ENCODE results near the gene DIPK1B.

Gene DIPK1B

GRCh38 chr9:136695955-136696354, 16.4 kb upstream of the DIPK1B start:
- H3K27ac ChIP-seq (ENCODE audit: low read depth, low read length): no peak overlapping the region
- no peaks in the 10 kb centered on the region for H3K9me3 ChIP-seq (ENCODE audit: control insufficient read depth, insufficient read depth, low read length)
- no peaks in the 10 kb centered on the region for H3F3A ChIP-seq (ENCODE audit: control insufficient read depth, insufficient read depth)
- H3K4me3 ChIP-seq (ENCODE audit: low read length): no peak overlapping the region
- H4K20me1 ChIP-seq (ENCODE audit: control insufficient read depth, insufficient read depth, low read depth, low read length): no peaks in the 10 kb centered on the region
- no peak overlapping the region for H3K4me2 ChIP-seq (ENCODE audit: low read length)
- H3K9me2 ChIP-seq (replicated peaks; ENCODE audit: control insufficient read depth, low read length): no peaks in the 10 kb centered on the region
- no peak for TF ChIP-seq EZH2phosphoT487 (IDR thresholded peaks at IDR 0.05; ENCODE audit: borderline replicate concordance, low read length)
- TF ChIP-seq, protein P1, sequence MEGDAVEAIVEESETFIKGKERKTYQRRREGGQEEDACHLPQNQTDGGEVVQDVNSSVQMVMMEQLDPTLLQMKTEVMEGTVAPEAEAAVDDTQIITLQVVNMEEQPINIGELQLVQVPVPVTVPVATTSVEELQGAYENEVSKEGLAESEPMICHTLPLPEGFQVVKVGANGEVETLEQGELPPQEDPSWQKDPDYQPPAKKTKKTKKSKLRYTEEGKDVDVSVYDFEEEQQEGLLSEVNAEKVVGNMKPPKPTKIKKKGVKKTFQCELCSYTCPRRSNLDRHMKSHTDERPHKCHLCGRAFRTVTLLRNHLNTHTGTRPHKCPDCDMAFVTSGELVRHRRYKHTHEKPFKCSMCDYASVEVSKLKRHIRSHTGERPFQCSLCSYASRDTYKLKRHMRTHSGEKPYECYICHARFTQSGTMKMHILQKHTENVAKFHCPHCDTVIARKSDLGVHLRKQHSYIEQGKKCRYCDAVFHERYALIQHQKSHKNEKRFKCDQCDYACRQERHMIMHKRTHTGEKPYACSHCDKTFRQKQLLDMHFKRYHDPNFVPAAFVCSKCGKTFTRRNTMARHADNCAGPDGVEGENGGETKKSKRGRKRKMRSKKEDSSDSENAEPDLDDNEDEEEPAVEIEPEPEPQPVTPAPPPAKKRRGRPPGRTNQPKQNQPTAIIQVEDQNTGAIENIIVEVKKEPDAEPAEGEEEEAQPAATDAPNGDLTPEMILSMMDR (IDR thresholded peaks at IDR 0.05; ENCODE audit: low read depth, low read length, poor library complexity, severe bottlenecking): no peak
- H3K79me2 ChIP-seq (ENCODE audit: control insufficient read depth, low read length): no peaks in the 10 kb centered on the region
- peaks cover 26% of the 10 kb centered on the region for H3K27me3 ChIP-seq (ENCODE audit: control insufficient read depth, low read length)
- peaks cover 40% of the 10 kb centered on the region for H3K4me1 ChIP-seq (ENCODE audit: control insufficient read depth, low read length)
- no peaks in the 10 kb centered on the region for H3K36me3 ChIP-seq (ENCODE audit: control insufficient read depth, low read length)

- Histone ChIP-seq H3F3A (ENCODE audit: control insufficient read depth, insufficient read depth) (no peaks in the 10 kb centered on the region), H3K27ac (ENCODE audit: low read depth, low read length) (no peak overlapping the region), H3K36me3 (ENCODE audit: control insufficient read depth, low read length) (no peaks in the 10 kb centered on the region), H3K27me3 (ENCODE audit: control insufficient read depth, low read length) (peaks cover 31% of the 10 kb centered on the region), H3K4me2 (ENCODE audit: low read length) (no peak overlapping the region), H3K4me3 (ENCODE audit: low read length) (no peak overlapping the region), H4K20me1 (ENCODE audit: control insufficient read depth, insufficient read depth, low read depth, low read length) (no peaks in the 10 kb centered on the region), H3K9me3 (ENCODE audit: control insufficient read depth, insufficient read depth, low read length) (no peaks in the 10 kb centered on the region), H3K9me2 (replicated peaks; ENCODE audit: control insufficient read depth, low read length) (no peaks in the 10 kb centered on the region), H3K4me1 (ENCODE audit: control insufficient read depth, low read length) (peaks cover 45% of the 10 kb centered on the region), H3K79me2 (ENCODE audit: control insufficient read depth, low read length) (no peaks in the 10 kb centered on the region)
- TF ChIP-seq, protein P1 (IDR thresholded peaks at IDR 0.05; ENCODE audit: low read depth, low read length, poor library complexity, severe bottlenecking): no peak
- TF ChIP-seq EZH2phosphoT487 (IDR thresholded peaks at IDR 0.05; ENCODE audit: borderline replicate concordance, low read length): no peak
Measured at GRCh38 chr9:136696502-136696901, 15.9 kb upstream of the DIPK1B start.

DNA sequence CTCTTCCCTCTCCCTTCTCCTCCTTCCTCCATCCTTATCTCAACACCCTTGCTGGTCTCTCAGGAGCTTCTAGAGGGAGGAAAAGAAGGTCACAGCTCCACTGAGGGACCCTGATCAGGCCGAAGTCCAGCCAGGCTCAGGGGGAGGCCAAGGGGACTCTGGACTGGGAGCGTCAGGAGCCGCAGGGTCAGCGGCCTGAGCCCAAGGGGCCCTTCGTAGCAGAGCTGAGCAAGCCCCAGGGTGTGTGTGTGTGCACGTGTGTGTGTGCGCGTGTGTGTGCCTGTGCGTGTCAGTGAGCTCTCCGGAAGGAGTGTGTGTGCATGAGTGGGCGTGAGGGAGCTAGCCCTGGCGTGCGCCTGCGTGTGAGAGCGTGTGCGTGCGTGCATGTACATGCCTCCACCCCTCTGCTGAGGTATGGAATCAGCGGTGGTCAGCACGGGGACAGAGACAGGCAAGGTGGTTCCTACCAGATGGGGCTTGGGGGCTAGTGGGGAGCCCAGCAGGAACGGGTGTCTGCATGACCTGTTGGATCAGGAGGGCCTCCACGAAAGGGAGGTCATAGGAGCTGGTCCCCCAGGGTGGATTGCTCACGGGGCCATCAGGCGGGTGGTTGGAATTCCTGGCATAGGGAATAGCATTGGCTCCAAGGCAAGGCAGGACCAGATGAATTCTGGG, 15.1 kb upstream of the DIPK1B start:
- Histone ChIP-seq H3K4me1 (ENCODE audit: control insufficient read depth, low read length) (peaks cover 53% of the 10 kb centered on the region), H3F3A (ENCODE audit: control insufficient read depth, insufficient read depth) (no peaks in the 10 kb centered on the region), H3K4me2 (ENCODE audit: low read length) (no peak overlapping the region)

More for the DNA sequence above, 15.1 kb upstream of the DIPK1B start:
- Histone ChIP-seq H3K27ac (ENCODE audit: low read depth, low read length) (no peak overlapping the region), H3K27me3 (ENCODE audit: control insufficient read depth, low read length) (peaks cover 35% of the 10 kb centered on the region), H3K79me2 (ENCODE audit: control insufficient read depth, low read length) (no peaks in the 10 kb centered on the region), H3K9me3 (ENCODE audit: control insufficient read depth, insufficient read depth, low read length) (no peaks in the 10 kb centered on the region), H3K9me2 (replicated peaks; ENCODE audit: control insufficient read depth, low read length) (no peaks in the 10 kb centered on the region), H3K36me3 (ENCODE audit: control insufficient read depth, low read length) (no peaks in the 10 kb centered on the region), H3K4me3 (ENCODE audit: low read length) (no peak overlapping the region), H4K20me1 (ENCODE audit: control insufficient read depth, insufficient read depth, low read depth, low read length) (no peaks in the 10 kb centered on the region)
- TF ChIP-seq EZH2phosphoT487 (IDR thresholded peaks at IDR 0.05; ENCODE audit: borderline replicate concordance, low read length): no peak
- TF ChIP-seq, protein P1 (IDR thresholded peaks at IDR 0.05; ENCODE audit: low read depth, low read length, poor library complexity, severe bottlenecking): no peak
